ENCODE measurements around the gene CYP27B1.

CYP27B1 gene

DNA sequence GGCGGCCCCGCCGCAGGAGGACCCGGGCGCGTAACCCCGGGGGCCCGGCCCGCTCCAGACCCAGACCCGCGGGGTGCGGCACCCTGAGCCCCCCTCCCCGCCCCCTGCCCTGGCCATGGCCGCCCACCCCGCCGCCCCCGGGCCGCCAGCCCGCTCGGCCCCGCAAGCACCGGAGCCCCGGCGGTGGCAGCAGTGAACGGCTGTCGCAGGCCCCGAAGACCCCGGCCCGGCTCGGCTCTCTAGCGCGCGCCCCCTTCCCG is 11.8 kb downstream of the CYP27B1 start:
- Histone ChIP-seq H3K4ac (ENCODE audit: low read depth, low read length) (no peak overlapping the region), H3K27ac (ENCODE audit: low read depth, low read length) (no peak overlapping the region), H2BK120ac (ENCODE audit: low read depth, low read length) (no peak overlapping the region), H3K79me2 (ENCODE audit: control insufficient read depth, insufficient read depth, low read length) (peaks cover 18% of the 10 kb centered on the region), H4K8ac (ENCODE audit: low read depth, low read length) (no peak overlapping the region), H3K79me1 (ENCODE audit: low read length) (peaks cover 10% of the 10 kb centered on the region), H3K27me3 (ENCODE audit: insufficient read depth, low read length, poor library complexity) (peaks cover 16% of the 10 kb centered on the region), H3K4me2 (ENCODE audit: low read length) (no peak overlapping the region), H4K5ac (ENCODE audit: low read length) (no peak overlapping the region), H2AK5ac (ENCODE audit: low read length) (no peak overlapping the region), H2BK5ac (ENCODE audit: low read length) (no peak overlapping the region), H3K36me3 (ENCODE audit: control insufficient read depth, insufficient read depth, low read length) (no peaks in the 10 kb centered on the region), H3K4me1 (ENCODE audit: control insufficient read depth, low read depth, low read length) (peaks cover 9% of the 10 kb centered on the region), H3K18ac (ENCODE audit: low read length) (peak overlapping the region; percentile 33), H2BK15ac (replicated peaks; ENCODE audit: low read depth) (no peak overlapping the region), H3K9ac (ENCODE audit: low read length) (no peak overlapping the region), H3K23ac (ENCODE audit: low read length) (no peak overlapping the region), H3K4me3 (ENCODE audit: low read length) (no peak overlapping the region), H3K56ac (ENCODE audit: low read length) (no peak overlapping the region)
- no CpG with 5 or more reads among the region's 34 CpGs for WGBS (ENCODE audit: extremely low coverage, insufficient coverage, low lambda C conversion rate)
- DNase-seq: no peak

DNA sequence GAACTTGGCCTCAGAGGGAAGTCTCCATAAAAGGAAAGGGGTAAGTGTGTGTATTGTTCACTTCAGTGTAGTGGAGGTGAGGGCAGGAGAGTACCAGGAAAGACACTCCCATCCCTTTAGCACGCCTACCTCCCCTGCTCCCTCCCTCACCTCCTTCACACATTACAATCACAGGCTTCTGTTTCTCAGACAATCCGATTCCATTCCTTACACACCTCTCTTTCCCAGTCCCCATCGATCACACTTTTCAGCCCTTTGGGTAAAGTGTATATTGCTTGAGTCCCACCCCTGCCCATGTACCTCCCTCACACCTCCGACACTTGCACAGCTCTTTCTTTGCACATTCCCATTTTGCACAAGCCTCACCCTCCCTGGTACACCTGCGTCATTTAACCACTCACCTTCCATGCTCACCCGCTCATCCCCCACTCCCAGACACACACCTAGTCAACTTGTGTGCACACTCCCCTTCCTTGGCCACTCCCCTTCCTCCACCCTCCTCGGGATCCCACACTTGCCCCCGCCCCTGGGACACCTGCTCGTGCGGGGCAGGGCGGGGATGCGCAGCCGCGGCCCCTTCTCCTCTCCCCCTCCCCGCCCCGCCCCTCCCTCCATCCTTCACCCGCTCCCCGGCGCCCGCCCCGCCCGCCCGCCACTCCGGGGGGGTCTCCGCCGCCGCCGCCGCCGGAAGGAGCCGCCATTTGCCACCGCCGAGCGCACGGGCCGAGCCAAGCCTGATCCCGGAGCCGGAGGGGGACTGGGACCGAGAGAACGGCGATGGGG is 12.3 kb downstream of the CYP27B1 start, which contains the start of gene MARCHF9:
Gene MARCHF9 (plus strand): TSS at position 693 of the 783 bp plus-strand sequence. CDS start 426 bp downstream, outside the sequence.
- Histone ChIP-seq H2BK15ac (replicated peaks; ENCODE audit: low read depth) (no peak within 1 kb of the TSS), H2BK5ac (ENCODE audit: low read length) (no peak within 1 kb of the TSS), H4K8ac (ENCODE audit: low read depth, low read length) (no peak within 1 kb of the TSS), H3K4me3 (ENCODE audit: low read length) (peak within 1 kb of the TSS; percentile 3), H3K4me2 (ENCODE audit: low read length) (peak within 1 kb of the TSS; percentile 51), H3K36me3 (ENCODE audit: control insufficient read depth, insufficient read depth, low read length) (no peaks in the 10 kb centered on the region), H4K5ac (ENCODE audit: low read length) (no peak within 1 kb of the TSS), H3K4ac (ENCODE audit: low read depth, low read length) (no peak within 1 kb of the TSS), H3K79me2 (ENCODE audit: control insufficient read depth, insufficient read depth, low read length) (peaks cover 18% of the 10 kb centered on the region), H3K4me1 (ENCODE audit: control insufficient read depth, low read depth, low read length) (peaks cover 9% of the 10 kb centered on the region), H3K23ac (ENCODE audit: low read length) (no peak within 1 kb of the TSS), H3K18ac (ENCODE audit: low read length) (peak within 1 kb of the TSS; percentile 33), H3K9ac (ENCODE audit: low read length) (peak within 1 kb of the TSS; percentile 22), H3K56ac (ENCODE audit: low read length) (peak within 1 kb of the TSS; percentile 57), H2BK120ac (ENCODE audit: low read depth, low read length) (no peak within 1 kb of the TSS), H2AK5ac (ENCODE audit: low read length) (no peak within 1 kb of the TSS), H3K27ac (ENCODE audit: low read depth, low read length) (no peak within 1 kb of the TSS), H3K27me3 (ENCODE audit: insufficient read depth, low read length, poor library complexity) (peaks cover 16% of the 10 kb centered on the region), H3K79me1 (ENCODE audit: low read length) (peaks cover 10% of the 10 kb centered on the region)
- peak; percentile 50 for DNase-seq
- WGBS (ENCODE audit: extremely low coverage, insufficient coverage, low lambda C conversion rate): no CpG with 5 or more reads among the region's 41 CpGs

DNA sequence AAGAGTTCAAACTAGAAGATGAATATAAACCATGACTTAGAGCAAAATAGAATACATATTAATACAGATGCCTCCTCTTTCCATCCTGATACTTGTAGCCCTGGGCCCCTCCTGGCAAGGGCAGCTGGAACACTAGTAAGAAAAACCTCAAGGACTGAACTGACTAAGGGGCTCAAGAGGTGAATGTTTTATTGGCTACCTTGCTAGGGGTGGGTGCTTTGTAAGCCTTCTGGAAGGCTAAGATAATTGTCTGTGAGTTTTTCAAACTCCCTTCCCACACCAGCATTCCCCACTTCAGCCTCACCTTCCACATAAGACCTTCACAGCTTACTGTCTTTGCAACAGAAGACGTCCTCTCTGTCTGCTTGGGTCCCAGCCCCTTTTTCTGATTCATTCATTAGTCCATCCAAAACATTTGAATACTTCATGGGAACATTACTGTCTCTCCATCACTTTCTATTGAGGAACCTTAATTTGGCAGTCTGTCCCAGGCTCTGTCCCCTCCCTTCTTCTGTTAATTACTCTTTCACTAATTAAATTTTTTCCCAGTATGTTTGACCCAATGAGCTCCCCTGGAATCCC is 13.0 kb downstream of the CYP27B1 start:
- Histone ChIP-seq H2BK5ac (ENCODE audit: low read length) (no peak overlapping the region), H2AK5ac (ENCODE audit: low read length) (no peak overlapping the region), H3K79me1 (ENCODE audit: low read length) (peaks cover 10% of the 10 kb centered on the region), H3K79me2 (ENCODE audit: control insufficient read depth, insufficient read depth, low read length) (peaks cover 18% of the 10 kb centered on the region), H4K5ac (ENCODE audit: low read length) (no peak overlapping the region), H4K8ac (ENCODE audit: low read depth, low read length) (no peak overlapping the region), H3K36me3 (ENCODE audit: control insufficient read depth, insufficient read depth, low read length) (no peaks in the 10 kb centered on the region), H3K18ac (ENCODE audit: low read length) (no peak overlapping the region), H3K9ac (ENCODE audit: low read length) (no peak overlapping the region), H2BK15ac (replicated peaks; ENCODE audit: low read depth) (no peak overlapping the region), H3K4me2 (ENCODE audit: low read length) (no peak overlapping the region), H3K4ac (ENCODE audit: low read depth, low read length) (no peak overlapping the region), H3K4me3 (ENCODE audit: low read length) (no peak overlapping the region), H3K27me3 (ENCODE audit: insufficient read depth, low read length, poor library complexity) (peaks cover 16% of the 10 kb centered on the region), H2BK120ac (ENCODE audit: low read depth, low read length) (no peak overlapping the region), H3K4me1 (ENCODE audit: control insufficient read depth, low read depth, low read length) (peaks cover 9% of the 10 kb centered on the region), H3K23ac (ENCODE audit: low read length) (no peak overlapping the region), H3K56ac (ENCODE audit: low read length) (no peak overlapping the region), H3K27ac (ENCODE audit: low read depth, low read length) (no peak overlapping the region)
- no CpG with 5 or more reads among the region's 1 CpG for WGBS (ENCODE audit: extremely low coverage, insufficient coverage, low lambda C conversion rate)
- DNase-seq: no peak

DNA sequence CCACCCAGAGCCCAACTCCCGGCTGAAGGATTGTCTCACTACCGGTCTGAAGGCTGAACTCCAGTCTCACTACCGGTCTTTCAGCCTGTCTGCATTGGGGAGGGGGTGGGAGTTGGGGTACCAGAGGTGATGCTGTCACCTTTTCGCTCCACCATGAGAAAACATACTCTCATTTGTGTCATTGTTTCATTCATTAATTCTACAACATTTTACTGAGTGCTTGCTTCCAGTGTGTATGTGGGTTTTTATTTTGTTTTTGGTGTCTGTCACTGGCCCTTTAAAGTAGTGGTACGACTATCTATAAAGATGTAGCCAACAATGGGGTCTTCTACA is 14.2 kb downstream of the CYP27B1 start:
- Histone ChIP-seq H3K27me3 (ENCODE audit: insufficient read depth, low read length, poor library complexity) (peaks cover 16% of the 10 kb centered on the region), H3K79me2 (ENCODE audit: control insufficient read depth, insufficient read depth, low read length) (peaks cover 18% of the 10 kb centered on the region), H3K36me3 (ENCODE audit: control insufficient read depth, insufficient read depth, low read length) (peaks cover 3% of the 10 kb centered on the region), H3K4me3 (ENCODE audit: low read length) (no peak overlapping the region), H3K23ac (ENCODE audit: low read length) (no peak overlapping the region), H4K8ac (ENCODE audit: low read depth, low read length) (no peak overlapping the region), H3K4ac (ENCODE audit: low read depth, low read length) (no peak overlapping the region), H3K9ac (ENCODE audit: low read length) (peak overlapping the region; percentile 33), H2BK120ac (ENCODE audit: low read depth, low read length) (no peak overlapping the region), H4K5ac (ENCODE audit: low read length) (no peak overlapping the region), H3K27ac (ENCODE audit: low read depth, low read length) (no peak overlapping the region), H3K18ac (ENCODE audit: low read length) (no peak overlapping the region), H3K4me2 (ENCODE audit: low read length) (peak overlapping the region; percentile 44), H3K4me1 (ENCODE audit: control insufficient read depth, low read depth, low read length) (peaks cover 9% of the 10 kb centered on the region), H3K56ac (ENCODE audit: low read length) (peak overlapping the region; percentile 51), H2AK5ac (ENCODE audit: low read length) (no peak overlapping the region), H2BK5ac (ENCODE audit: low read length) (no peak overlapping the region), H2BK15ac (replicated peaks; ENCODE audit: low read depth) (no peak overlapping the region), H3K79me1 (ENCODE audit: low read length) (peaks cover 10% of the 10 kb centered on the region)
- DNase-seq: no peak
- no CpG with 5 or more reads among the region's 5 CpGs for WGBS (ENCODE audit: extremely low coverage, insufficient coverage, low lambda C conversion rate)

DNA sequence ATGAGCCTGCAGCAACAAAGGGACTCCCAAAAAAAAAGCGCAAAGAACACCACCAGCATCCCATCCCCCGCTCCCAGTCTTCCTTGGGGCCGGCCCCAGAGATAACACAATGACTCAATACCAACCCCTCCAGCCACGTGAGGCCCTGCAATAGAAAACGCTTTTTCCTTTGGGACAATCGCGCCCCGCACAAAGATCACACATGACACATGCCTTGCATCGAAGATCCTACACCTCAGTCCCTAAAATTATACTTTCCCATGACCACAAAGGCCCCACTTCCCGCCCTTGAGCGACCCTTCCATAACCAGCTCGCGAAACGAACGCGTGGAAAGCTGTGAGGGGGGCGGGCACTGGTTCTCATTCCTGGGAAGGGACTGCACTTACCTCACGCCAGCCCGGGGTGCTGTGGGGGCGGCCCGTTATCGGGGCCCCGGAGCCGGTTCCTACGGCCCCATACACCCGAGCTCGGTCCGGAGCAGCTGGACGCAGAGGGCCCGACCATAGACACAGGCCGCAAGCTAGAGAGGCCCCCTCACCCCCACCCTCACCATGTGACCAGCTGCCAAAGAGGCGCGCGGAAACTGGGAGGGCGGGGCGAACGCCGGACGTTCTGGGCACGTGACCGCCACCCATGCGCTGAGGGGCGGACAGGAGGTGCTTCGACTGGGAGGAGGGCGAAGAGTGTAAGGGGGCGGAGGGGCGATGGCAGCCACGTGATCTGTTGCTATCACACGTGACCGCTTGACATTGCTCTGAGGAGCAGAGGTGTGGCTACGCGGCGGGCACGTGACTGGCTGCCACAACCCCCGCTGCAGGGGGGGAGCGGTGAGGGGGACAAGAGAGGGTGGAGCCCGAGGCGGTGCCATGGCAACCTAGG is 14.8 kb downstream of the CYP27B1 start, which contains the start of gene CDK4:
Gene CDK4 (minus strand): TSS at position 523 of the 880 bp plus-strand sequence. CDS start 593 bp downstream, outside the sequence.
- WGBS (ENCODE audit: extremely low coverage, insufficient coverage, low lambda C conversion rate): no CpG with 5 or more reads among the region's 58 CpGs
- peak within 1 kb of the TSS; percentile 94 for H3K4me3 ChIP-seq (ENCODE audit: low read length)

More for the DNA sequence above, 14.8 kb downstream of the CYP27B1 start, which contains the start of gene CDK4:
- H2AK5ac ChIP-seq (ENCODE audit: low read length): peak within 1 kb of the TSS; percentile 53
- peaks cover 3% of the 10 kb centered on the region for H3K36me3 ChIP-seq (ENCODE audit: control insufficient read depth, insufficient read depth, low read length)
- peaks cover 16% of the 10 kb centered on the region for H3K27me3 ChIP-seq (ENCODE audit: insufficient read depth, low read length, poor library complexity)
- peak within 1 kb of the TSS; percentile 96 for H3K9ac ChIP-seq (ENCODE audit: low read length)
- H3K27ac ChIP-seq (ENCODE audit: low read depth, low read length): no peak within 1 kb of the TSS
- H2BK120ac ChIP-seq (ENCODE audit: low read depth, low read length): no peak within 1 kb of the TSS
- H3K4me1 ChIP-seq (ENCODE audit: control insufficient read depth, low read depth, low read length): peaks cover 9% of the 10 kb centered on the region
- peak within 1 kb of the TSS; percentile 51 for H3K18ac ChIP-seq (ENCODE audit: low read length)
- H4K5ac ChIP-seq (ENCODE audit: low read length): no peak within 1 kb of the TSS
- DNase-seq: peak; percentile 100
- peak within 1 kb of the TSS; percentile 79 for H3K4ac ChIP-seq (ENCODE audit: low read depth, low read length)
- peak within 1 kb of the TSS; percentile 90 for H3K56ac ChIP-seq (ENCODE audit: low read length)
- no peak within 1 kb of the TSS for H2BK15ac ChIP-seq (replicated peaks; ENCODE audit: low read depth)
- peak within 1 kb of the TSS; percentile 90 for H3K4me2 ChIP-seq (ENCODE audit: low read length)
- H3K79me2 ChIP-seq (ENCODE audit: control insufficient read depth, insufficient read depth, low read length): peaks cover 18% of the 10 kb centered on the region
- H2BK5ac ChIP-seq (ENCODE audit: low read length): peak within 1 kb of the TSS; percentile 37
- peak within 1 kb of the TSS; percentile 56 for H3K23ac ChIP-seq (ENCODE audit: low read length)
- no peak within 1 kb of the TSS for H4K8ac ChIP-seq (ENCODE audit: low read depth, low read length)
- peaks cover 10% of the 10 kb centered on the region for H3K79me1 ChIP-seq (ENCODE audit: low read length)

All from mesendoderm (in vitro differentiated cells).